OCI-LY1 (cell line): ENCODE results near the gene NLN.

Experiments used
- EZH2 ChIP-seq: fragments of 200-600 bp; sonication (generic), shearing (Covaris generic); IDR thresholded peaks from 2 replicates; pipeline ENCODE4 v1.8.0; 2017; ENCODE audit warnings: borderline replicate concordance, mixed run types, mild to moderate bottlenecking, antibody characterized with exemption, low read length, moderate library complexity, mixed read lengths
- TF ChIP-seq, protein P1 (sequence below): fragments of 200-600 bp; sonication (generic), shearing (Covaris generic); IDR thresholded peaks from 2 replicates; pipeline ENCODE4 v1.5.1; 2017; ENCODE audit warnings: mild to moderate bottlenecking, antibody characterized with exemption, low read length, moderate library complexity, mixed read lengths

DNA sequence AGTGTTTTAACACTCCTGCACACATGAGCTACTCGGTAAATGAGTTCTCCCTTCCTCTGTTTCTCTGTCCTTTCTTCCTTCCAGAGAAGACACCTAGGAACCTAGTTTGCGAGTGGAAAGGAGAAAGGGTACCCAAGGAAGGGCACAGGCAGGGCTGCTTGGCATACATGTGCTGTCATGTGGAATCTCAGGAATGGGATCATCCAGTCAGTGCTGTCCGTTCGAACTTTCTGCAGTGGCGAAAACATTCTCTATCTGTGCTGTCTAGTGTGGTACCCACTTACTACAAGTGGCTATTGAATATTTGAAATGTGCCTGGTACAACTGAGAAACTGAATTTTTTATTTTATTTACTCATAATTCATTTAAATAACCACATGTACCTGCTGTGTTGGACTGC lies 28.0 kb downstream of the NLN start:
- TF ChIP-seq, protein P1, sequence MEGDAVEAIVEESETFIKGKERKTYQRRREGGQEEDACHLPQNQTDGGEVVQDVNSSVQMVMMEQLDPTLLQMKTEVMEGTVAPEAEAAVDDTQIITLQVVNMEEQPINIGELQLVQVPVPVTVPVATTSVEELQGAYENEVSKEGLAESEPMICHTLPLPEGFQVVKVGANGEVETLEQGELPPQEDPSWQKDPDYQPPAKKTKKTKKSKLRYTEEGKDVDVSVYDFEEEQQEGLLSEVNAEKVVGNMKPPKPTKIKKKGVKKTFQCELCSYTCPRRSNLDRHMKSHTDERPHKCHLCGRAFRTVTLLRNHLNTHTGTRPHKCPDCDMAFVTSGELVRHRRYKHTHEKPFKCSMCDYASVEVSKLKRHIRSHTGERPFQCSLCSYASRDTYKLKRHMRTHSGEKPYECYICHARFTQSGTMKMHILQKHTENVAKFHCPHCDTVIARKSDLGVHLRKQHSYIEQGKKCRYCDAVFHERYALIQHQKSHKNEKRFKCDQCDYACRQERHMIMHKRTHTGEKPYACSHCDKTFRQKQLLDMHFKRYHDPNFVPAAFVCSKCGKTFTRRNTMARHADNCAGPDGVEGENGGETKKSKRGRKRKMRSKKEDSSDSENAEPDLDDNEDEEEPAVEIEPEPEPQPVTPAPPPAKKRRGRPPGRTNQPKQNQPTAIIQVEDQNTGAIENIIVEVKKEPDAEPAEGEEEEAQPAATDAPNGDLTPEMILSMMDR, result no peak
- TF ChIP-seq EZH2, result no peak
